Left forelimb (tissue), 1 donor: ENCODE results near the gene PCGF3.
"Not testable (repeated sequence)": the region's sequence is repeated elsewhere in the genome, so short reads cannot be mapped to it uniquely, and the experiment has no call there.

ENCODE experiments used
- DNase-seq: peaks from one replicate; pipeline ENCODE4 v3.0.0-alpha.2; 2018; ENCODE audit warnings: low spot score

The PCGF3 gene

DNA sequence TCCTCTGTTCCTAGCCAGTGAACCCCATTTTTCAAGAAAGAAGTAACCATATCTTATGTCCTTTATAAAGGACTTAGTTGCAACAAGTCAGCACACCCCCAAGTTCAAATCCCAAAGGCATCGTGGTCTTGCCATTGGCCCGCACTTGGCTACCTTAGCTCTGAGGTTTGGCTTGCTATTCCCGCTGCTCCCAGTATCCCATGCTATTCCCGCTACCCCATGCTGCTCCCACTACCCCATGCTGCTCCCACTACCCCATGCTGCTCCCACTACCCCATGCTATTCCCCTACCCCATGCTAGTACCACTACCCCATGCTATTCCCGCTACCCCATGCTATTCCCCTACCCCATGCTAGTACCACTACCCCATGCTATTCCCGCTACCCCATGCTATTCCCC lies 37.4 kb upstream of the PCGF3 start:
- DNase-seq = not testable (repeated sequence)

DNA sequence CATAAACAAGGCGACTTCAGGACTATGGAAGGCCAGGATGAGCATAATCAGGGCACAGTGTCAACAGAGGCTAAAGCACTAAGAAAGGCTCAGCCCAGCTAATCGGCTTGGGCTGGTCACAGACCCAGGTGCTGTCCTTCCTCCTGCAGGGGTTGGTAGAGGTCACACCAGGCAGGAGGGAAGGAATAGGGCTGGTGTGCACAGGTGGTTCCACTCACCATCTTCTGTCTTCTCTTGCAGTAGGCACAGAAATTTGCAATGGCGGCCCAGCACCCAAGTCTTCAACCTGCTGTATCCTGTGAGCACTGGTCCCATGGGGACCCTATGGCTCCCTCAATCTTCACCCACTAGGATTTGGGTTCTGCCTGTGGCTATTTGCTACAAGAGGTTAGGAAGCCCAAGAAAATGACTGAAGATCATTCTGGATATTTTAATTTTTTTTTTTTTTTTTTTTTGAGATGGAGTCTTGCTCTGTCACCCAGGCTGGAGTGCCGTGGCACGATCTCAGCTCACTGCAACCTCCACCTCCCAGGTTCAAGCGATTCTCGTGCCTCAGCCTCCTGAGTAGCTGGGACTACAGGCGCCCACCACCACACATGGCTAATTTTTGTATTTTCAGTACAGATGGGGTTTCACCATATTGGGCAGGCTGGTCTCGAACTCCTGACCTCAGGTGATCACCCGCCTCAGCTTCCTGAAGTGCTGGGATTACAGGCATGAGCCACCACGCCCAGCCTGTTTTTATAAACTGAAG lies 35.6 kb upstream of the PCGF3 start:
- DNase-seq = not testable (repeated sequence)

DNA sequence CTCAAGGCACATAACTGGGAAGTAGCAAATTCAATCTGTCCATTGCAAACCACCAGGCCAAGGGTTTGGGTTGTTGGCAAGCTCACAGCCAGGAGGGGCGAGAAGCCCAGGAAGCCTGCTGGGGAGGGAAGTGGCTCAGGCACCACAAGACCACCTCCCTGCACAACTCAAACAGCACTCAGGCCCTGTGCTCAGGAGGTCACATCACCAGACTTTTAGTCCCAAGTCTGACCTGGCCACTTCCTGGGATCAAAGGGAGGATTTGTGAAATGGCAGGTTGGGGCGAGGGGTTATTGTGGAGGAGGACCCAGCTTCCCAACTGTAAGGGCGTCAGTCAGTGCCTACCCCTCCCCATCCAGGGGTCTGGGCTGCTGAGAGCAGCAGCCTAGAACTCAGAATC lies 33.9 kb upstream of the PCGF3 start:
- peak; percentile 53 for DNase-seq

DNA sequence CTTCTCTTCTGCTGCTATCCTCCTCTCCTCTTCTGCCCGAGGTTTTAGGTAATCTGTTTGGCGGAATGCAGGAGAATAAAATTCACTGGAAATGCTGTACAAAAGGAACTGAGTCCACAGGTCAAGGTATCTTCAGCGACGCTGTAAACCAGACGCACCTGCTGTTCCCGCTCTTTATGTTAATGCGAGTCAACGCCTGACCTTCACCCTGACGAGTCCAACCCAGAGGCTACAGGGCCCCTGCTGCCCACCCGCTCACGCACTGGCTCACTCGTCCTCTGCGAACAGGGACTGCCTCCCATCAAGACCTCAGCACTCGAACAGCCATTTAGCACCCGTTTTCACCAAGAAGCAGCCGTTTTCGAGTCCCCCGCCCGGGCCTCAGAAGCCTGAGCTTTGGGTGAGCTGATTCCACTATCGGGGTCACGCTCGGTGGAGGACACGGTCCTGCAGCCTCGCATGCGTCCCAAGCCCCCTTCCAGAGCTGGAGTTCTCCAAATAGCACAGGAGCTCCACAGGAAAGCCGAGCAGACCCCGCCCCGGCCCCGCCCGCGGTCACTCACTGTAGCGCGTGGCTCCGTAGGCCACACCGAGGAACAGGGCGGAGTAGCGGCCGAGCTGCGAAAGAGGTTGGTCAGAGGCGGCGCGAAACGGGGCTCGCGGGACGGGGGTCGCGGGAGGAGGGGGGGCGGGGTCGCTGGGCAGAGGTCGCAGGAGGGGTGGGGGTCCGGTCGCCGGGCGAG lies 32.1 kb upstream of the PCGF3 start:
- DNase-seq = no peak

DNA sequence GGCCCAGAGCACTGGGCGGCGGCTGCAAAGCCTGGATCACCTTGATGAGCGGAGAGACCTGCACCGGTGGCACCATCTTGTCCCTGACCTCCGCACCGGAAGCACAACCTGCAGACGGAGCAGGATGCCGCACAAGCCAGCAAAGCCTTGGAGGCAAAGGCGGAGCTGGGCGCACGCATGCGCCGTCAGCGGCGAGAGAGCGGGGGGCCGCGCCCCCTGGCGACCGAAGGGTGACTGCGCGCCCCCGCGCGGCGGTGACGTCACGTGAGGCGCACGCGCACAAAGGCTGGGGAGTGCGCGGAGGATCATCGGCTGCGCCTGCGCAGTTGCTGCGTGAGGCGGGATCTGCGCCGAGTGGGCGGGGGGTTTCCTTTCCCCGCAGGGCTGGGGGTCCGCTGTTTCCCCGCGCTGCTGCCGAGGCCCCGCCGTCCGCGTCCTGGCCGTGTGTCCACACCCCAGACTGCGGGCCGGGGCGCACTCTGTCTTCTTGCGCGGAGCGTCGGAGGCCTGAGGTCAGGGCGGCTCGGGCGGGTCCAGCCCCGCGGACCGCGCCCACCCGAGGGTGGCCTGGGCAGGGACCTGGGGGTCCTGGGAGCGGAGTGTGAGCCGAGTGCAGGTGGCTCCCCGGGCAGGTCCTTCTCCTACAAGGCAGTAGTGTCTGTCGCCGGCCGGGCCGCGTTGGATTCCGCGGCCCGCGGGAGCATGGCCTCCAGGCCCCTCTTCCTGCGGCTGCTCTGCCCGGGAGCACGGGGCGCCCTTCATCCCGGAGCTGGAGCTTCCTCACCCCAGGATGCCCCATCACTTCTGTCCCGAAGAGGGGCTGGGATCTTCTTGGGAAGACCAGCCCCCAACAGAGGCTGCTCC lies 31.2 kb upstream of the PCGF3 start, which contains the start of the genes ATP5ME and MYL5:
ATP5ME (minus strand) TSS at position 105 of the 864 bp plus-strand sequence; CDS start at position 76, 29 bp downstream.
MYL5 (plus strand) TSS at position 371 of the 864 bp plus-strand sequence. CDS start 3,485 bp downstream, outside the sequence.
- peak; percentile 99 for DNase-seq

DNA sequence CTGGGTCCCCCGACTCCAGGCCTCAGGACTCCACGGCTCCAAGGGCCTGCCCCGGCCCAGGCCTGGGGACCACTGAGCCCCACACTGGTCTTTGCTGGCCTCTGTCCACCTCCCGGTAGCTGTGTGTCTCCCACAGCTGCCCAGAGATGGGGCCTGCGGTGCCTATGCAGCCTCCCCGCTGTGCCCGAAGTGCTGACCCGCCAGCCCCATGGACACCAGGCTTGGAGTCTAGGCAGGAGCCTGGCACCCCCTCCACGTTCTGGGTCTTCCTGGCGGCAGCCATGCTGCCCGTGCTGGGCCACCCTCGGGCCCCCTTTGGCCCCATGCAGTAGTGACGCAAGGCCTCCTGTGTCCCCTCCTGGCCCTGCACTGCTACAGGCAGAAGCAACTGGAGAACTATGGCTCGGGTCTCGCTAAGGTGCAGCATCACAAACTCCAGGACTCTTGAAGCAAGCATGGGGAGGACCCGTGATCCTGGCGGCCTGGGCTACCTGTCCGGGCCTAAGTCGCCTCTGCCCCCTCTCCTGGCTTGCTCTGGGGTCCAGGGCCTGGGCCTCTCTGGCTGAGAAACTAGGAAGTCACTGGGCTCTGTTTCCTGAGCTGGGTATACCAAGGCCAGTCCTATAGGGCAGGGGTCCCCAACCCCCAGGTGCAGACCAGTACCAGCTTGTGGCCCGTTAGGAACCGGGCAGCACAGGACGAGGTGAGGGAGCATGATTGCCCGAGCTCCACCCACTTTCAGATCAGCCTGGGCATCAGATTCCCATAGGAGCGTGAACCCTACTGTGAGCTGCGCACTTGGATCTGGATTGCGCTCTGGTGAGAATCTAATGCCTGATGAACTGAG lies 30.4 kb upstream of the PCGF3 start:
- no peak for DNase-seq

DNA sequence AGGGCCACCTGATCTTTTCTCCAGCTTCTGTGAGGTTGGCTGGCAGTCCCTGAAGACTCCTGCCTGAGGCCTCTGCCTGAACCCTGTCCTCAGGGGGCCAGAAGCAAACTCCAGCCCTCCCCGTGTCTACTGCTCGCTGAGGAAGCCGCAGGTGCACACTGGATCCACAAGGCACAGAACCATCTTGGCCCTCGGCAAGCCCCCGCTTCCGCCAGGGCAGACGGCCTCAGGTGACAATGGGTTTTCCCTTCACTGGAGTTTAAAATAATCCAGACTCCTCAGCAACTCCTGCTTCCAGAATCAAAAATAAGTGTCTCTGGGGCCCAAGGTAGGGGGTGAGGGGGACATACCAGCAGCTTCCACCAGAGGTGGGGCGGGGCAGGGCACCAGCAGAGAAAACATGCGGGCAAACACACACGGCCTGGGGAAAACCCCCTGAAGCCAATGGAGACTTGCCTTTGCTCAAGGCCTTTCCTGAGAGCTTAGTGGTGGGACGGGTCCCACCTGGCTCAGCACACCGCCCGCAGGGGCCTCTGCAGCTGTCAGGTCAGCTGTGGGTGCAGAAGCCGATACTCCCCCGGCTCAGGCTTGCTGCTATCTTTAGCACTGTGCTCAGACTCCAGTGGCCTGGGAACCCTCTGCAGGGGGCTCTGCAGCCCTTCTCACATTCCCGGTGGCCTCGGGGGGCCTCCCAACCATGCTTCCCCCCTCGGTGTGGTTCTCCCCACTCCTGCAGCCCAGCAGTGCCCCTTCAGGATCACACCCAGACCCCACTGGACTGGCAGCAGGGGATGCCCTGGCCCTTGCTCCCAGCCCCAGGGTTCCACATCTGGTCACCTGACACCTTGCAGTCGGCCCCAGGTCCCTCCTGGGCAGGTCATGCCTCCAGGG lies 29.4 kb upstream of the PCGF3 start:
- peak; percentile 60 for DNase-seq

DNA sequence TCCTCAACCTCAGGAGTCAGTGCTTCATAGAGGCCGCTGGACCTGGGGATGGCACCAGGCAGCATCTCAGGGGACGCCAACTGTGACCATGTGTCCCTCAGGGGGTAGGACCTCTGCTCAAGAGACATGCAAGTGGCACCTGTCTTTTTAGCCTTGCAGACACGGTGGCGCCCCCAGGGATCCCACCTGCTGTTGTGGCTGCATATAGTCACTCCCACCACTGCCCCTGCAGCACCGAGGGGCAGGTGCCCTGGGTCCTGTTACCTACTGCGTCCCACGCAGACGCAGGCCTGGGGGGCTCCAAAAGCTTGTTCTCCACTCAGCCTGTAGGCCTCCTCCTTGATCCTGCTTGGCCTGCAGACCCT lies 28.8 kb upstream of the PCGF3 start:
- DNase-seq = no peak

DNA sequence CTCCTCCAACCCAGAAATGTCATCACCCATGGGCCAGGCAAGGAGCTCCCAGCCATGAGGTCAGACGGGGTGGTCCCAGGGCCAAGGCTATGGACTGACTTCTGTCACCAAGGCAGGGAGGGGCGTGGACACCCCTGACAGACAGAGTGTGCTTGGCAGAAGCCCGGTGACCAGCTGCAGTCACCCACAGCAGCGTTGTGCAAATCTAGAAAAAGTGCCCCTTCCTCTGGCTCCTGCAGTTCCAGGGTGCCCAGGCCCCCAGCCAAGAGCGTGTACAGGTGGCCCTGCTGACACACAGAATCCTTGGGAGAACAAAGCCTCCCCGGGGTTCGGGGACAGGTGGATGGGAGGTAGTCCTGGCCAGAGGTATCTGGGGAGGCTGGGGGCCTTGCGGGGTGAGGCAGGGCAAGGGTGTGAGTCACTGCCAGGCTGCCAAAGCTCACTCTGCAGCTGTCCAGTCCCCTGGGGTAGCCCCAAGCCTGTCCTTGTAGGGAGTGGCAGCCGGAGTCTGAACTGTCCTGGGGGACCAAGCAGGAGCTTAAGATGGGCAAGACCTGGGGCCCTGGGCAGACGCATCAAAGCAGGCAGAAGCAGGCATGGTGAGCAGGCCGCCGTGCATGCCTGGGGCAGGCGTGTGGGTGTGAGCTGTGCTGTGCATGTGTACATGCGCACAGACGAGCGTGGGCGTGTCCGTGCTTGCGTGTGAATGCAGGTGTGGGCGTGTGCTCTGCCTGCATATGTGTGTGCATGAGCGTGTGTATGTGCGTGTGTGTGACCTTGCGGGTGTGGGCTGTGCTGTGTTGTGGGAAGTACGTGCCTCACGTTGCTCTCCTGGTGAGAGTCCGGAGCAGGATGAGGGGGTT lies 28.0 kb upstream of the PCGF3 start:
- DNase-seq = no peak

DNA sequence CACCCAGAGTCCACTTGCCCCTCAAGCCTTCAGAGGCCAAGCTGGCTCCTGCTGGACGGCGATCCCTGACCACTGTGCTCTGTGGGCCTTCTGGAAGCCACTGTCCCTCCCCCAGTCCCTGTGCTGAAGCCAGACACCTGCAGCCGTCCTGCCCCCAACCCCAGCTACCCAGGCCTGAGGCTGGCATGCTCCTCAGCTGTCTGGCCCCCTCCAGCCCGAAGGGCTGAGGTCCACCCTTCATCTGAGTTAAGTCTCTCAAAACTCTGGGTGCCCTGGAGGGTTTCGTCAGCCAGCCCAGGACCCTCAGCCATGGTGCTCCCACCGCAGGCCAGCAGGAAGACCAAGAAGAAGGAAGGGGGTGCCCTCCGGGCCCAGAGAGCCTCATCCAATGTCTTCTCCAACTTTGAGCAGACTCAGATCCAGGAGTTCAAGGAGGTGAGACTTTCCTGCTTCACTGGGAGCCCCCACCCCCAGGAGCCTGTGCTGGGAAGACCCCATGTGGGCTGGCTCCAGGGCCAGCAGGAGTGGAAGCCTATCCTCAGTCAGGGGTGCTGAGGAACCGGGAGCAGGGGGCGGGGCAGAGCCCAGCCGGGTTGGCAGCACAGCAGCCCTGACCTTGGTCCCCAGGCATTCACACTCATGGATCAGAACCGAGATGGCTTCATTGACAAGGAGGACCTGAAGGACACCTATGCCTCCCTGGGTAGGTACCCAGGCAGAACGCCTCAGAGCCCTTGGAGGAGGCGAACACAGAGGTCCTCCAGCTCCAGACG lies 27.1 kb upstream of the PCGF3 start:
- peak; percentile 64 for DNase-seq

DNA sequence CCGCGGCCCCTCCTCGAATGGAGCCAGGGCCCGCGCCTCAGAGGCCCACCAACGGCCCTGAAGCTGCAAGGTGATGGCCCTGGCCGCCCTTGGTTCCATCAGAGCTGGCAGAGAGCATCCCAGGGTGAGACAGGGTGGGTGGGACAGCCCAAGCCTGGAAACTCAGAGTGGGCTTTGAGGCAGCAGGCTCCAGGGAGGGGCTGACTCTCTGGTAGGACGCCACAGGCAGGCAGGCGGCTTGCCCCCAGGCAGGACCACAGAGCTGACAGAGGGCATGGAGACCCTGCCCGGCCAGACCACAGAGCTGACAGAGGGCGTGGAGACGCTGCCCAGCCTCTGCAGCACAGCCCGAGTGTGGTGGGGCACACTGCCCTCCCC lies 26.5 kb upstream of the PCGF3 start:
- DNase-seq = no peak

DNA sequence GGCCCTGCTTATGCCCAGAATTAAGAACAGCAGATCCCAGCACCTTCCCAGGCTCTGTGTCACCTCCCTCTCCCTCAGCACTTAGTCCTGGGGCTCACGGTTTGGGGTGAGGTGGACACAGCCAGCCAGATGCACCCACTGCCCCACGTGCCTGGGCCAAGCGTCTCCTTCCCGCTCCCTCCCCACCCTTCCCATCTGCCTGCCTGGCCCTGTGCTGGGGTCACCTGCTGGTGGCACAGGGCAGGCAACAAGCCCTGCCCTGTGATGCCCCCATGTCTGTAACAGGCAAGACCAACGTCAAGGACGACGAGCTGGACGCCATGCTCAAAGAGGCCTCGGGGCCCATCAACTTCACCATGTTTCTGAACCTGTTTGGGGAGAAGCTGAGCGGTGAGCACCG lies 26.0 kb upstream of the PCGF3 start:
- peak; percentile 58 for DNase-seq

DNA sequence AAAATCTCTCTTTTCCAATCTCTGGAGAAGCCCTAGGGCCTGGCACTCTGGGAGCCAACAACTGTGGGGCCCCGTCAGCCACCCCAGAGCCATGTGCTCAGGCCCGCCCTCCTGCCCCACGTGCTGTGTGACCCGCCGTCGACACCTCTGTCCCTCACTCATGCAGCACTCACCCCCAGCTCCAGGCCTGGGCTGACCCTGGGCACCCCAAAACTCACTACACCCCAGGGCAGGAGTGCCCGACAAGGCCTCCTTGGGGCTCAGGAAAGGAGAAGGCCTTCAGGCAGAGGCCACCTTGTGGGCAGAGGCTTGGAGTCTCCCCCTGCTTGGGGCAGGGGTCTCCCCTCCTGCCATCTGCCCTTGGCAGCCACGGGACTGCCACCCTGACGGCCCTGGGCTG lies 25.5 kb upstream of the PCGF3 start:
- no peak for DNase-seq

DNA sequence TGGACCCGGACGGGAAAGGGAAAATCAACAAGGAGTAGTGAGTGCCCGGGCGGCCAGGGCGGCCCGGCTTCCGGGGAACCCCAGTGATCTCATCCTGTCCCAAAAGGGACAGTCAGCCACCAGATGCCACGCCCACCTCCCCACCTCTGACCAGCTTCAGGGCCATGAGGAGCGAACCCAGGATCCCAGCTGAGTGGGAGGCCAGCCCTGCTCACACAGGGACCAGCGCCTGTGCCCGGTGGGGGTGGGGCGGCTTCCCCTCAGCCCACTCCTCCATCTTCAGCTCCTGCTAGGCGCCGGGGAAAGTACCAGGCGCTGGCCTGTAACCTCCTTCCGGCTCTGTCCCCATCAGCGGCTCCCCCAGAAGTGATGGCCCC lies 25.1 kb upstream of the PCGF3 start:
- peak; percentile 61 for DNase-seq

DNA sequence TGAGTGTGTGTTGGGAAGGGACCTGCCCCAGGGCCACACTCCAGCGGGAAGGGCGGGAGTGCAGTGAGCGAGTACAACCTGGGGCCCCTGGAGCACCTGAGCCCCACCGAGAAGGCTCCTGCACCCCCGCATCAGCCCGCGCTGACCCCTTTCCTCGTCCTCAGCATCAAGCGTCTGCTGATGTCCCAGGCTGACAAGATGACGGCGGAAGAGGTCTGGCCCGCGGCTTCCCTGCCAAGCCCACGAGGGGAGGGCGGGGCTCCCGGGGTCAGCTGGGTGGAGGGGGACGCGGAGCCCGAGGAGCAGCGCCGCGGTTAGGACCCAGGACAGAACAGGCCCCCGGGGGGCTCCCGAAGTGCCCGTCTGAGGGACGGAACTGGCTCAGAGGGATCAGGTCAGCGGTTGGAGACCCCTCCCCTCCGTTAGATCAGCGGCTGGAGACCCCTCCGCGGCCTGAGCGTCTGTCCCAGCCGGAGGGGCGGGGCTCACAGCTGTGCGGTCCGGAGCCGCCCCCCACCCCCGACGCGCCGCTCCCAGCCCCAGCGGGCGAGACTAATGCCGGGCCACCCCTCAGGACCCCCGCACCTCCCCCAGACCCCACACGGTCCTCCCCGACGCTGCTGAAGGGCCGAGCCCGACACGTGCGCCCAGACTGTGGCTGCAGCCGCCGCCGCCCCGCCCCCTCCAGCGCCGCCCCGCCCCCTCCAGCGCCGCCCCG lies 24.5 kb upstream of the PCGF3 start:
- DNase-seq = peak; percentile 84

DNA sequence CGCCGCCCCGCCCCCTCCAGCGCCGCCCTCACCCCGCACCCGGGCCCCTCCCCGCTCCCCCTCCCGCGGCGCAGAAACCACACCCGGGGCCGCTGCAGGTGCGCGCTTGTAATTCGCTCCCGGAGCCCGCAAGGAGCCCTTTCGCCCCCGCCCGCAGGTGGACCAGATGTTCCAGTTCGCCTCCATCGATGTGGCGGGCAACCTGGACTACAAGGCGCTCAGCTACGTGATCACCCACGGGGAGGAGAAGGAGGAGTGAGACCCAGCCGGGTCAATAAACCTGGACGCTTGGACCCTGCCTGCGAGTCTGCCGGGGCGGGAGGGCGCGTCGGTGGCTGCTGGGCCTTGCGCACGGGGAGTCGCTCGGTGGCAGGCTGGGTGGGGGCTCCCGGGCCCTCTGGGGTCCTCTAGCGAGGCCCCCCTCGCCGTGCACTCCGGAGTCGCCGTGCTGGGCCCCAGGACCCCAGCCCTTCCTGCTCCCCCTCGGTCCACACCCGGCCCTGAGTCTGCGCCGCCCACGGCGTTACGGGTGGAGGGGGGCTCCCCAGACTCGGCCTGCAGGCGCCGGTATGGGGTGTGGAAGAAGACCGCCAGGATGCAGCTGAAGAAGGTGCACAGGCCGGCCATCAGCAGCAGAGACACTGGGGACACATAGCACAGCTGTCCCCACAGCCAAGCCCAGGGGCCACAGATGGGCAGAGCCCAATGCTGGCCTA lies 23.7 kb upstream of the PCGF3 start:
- DNase-seq = peak; percentile 63

DNA sequence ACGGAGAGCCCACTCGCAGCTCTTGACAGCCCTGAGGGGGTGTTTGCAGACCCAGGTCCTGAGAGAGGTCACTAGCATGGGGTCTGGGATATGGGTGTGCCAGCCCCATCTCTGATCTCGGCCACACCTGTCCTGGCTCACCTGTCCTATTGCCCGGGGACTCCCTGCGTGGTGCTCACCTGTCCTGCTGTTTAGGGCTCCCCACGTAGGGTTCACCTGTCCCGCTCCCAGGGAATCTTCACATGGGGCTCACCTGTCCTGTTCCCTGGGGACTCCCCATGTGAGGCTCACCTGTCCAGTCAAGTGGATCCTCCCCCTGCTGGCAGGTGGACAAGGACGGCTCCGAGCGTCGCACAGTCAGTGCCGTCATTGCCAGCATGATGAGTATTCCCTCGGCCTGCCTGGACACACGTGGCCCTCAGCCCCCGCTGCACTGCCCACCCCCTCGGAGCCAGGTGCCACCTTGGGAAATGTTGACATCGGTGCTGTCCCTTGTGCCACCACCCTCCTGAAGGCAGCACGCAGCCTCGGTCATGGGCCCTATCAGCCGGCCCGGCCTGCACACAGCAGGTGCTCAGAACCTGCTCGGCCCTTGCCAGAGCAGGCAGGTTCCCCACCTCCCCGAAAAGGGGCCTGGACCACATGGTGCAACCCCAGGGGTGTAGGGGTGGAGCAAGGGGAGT lies 23.0 kb upstream of the PCGF3 start:
- peak; percentile 62 for DNase-seq
